Smooth muscle cell (in vitro differentiated cells): Measurements from ENCODE around the gene HSPA12A. TPM values are rescaled to one million over a fixed set of nuclear protein-coding genes. Genes with fewer than 3 reads are reported as not detected.

ENCODE experiments used
- DNase-seq: peaks from one replicate; lab custom pipeline; 2025; ENCODE audit not compliant: unreplicated experiment; lab: John Stamatoyannopoulos, UW
- H2AFZ ChIP-seq: fragments of 200-600 bp; sonication (generic); 2 replicates; pipeline ENCODE4 v1.6.0; 2016; ENCODE audit warnings: antibody characterized with exemption, low read depth, mild to moderate bottlenecking
- H3F3A ChIP-seq: fragments of 200-600 bp; sonication (generic); 2 replicates; pipeline ENCODE4 v1.6.0; 2017; ENCODE audit warnings: antibody characterized with exemption, low read depth
- H3K27ac ChIP-seq: fragments of 200-600 bp; sonication (generic); 2 replicates; pipeline ENCODE4 v1.5.1; 2016; ENCODE audit warnings: low read depth, mild to moderate bottlenecking
- H3K27me3 ChIP-seq: fragments of 200-600 bp; sonication (generic); 2 replicates; pipeline ENCODE4 v1.6.1; 2016; ENCODE audit warnings: low read depth, mild to moderate bottlenecking
- H3K36me3 ChIP-seq: fragments of 200-600 bp; sonication (generic); 2 replicates; pipeline ENCODE4 v1.5.1; 2016; ENCODE audit warnings: low read depth
- H3K4me1 ChIP-seq: fragments of 200-600 bp; sonication (generic); 2 replicates; pipeline ENCODE4 v1.5.1; 2016; ENCODE audit warnings: low read depth
- H3K4me2 ChIP-seq: fragments of 200-600 bp; sonication (generic); 2 replicates; pipeline ENCODE4 v1.6.0; 2016; ENCODE audit warnings: mild to moderate bottlenecking
- H3K4me3 ChIP-seq: fragments of 200-600 bp; sonication (generic); 2 replicates; pipeline ENCODE4 v1.5.1; 2016; ENCODE audit warnings: mild to moderate bottlenecking
- H3K79me2 ChIP-seq: fragments of 200-600 bp; sonication (generic); 2 replicates; pipeline ENCODE4 v1.6.0; 2016; ENCODE audit warnings: low read depth, mild to moderate bottlenecking
- H3K9ac ChIP-seq: fragments of 200-600 bp; sonication (generic); 2 replicates; pipeline ENCODE4 v1.6.0; 2016; ENCODE audit warnings: low read depth
- H3K9me3 ChIP-seq: fragments of 200-600 bp; sonication (generic); replicated peaks from 2 replicates; pipeline ENCODE4 v1.5.1; 2016; ENCODE audit warnings: low read depth
- H4K20me1 ChIP-seq: fragments of 200-600 bp; sonication (generic); 2 replicates; pipeline ENCODE4 v1.6.0; 2016; ENCODE audit warnings: low read depth
- WGBS: methylation state at CpG from one replicate; pipeline ENCODE4 v1.1.7; 2016; ENCODE audit warnings: low lambda C conversion rate; 5-methylcytosine and 5-hydroxymethylcytosine counted together
- polyA plus RNA-seq: library from polyadenylated mRNA; unstranded; fragments of >200 nt; fragmentation: Nextera tagmentation; extraction: Ambion mirVana; gene quantifications from 2 replicates; pipeline ENCODE4 v1.2.1, GENCODE V29; 2016
- total RNA-seq: library from RNA; depleted of rRNA; stranded (reverse); fragments of >200 nt; gene quantifications from 2 replicates; pipeline ENCODE4 v1.2.3, GENCODE V29; 2014
- TF ChIP-seq, protein P1 (sequence below): fragments of 200-600 bp; sonication (generic); IDR thresholded peaks from 2 replicates; pipeline ENCODE4 v1.5.1; 2017; ENCODE audit warnings: borderline replicate concordance, mild to moderate bottlenecking, antibody characterized with exemption; ENCODE audit not compliant: insufficient read depth, poor library complexity, severe bottlenecking

HSPA12A gene
- total and polyA plus RNA-seq, 2 experiments from 2014 or later = 5.3 to 6.4 TPM

DNA sequence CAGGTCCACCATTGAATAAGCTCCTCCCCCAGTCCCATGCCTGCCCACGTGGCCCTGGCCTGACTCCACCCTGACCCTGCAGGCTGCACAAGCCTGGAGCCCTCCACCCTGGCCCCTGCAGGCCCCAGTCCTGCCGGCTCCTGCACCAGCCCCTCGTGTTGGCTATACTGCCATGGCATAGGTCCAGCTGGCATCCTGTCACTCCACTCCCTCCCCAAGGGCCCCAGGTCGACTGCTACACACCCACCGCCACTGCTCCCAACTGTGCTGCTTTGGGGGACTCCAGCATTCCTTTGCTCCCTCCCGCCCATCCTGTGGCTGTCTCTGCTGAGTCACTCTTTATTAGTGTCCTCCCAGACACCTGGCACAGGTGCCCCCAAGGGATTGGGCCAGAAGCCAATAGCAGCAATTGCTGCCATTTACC, 32.4 kb upstream of the HSPA12A start:
- H3K9me3 ChIP-seq = no peaks in the 10 kb centered on the region
- H2AFZ ChIP-seq = no peak overlapping the region
- no peaks in the 10 kb centered on the region for H3K79me2 ChIP-seq
- 84% methylated on average over 6 of the region's 6 CpGs for WGBS
- no peak overlapping the region for H3K4me3 ChIP-seq
- H3K9ac ChIP-seq = no peak overlapping the region
- no peak for DNase-seq
- no peak overlapping the region for H3K4me2 ChIP-seq
- H3K36me3 ChIP-seq = no peaks in the 10 kb centered on the region
- no peaks in the 10 kb centered on the region for H4K20me1 ChIP-seq
- TF ChIP-seq, protein P1, sequence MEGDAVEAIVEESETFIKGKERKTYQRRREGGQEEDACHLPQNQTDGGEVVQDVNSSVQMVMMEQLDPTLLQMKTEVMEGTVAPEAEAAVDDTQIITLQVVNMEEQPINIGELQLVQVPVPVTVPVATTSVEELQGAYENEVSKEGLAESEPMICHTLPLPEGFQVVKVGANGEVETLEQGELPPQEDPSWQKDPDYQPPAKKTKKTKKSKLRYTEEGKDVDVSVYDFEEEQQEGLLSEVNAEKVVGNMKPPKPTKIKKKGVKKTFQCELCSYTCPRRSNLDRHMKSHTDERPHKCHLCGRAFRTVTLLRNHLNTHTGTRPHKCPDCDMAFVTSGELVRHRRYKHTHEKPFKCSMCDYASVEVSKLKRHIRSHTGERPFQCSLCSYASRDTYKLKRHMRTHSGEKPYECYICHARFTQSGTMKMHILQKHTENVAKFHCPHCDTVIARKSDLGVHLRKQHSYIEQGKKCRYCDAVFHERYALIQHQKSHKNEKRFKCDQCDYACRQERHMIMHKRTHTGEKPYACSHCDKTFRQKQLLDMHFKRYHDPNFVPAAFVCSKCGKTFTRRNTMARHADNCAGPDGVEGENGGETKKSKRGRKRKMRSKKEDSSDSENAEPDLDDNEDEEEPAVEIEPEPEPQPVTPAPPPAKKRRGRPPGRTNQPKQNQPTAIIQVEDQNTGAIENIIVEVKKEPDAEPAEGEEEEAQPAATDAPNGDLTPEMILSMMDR = no peak
- no peaks in the 10 kb centered on the region for H3K27me3 ChIP-seq
- no peak overlapping the region for H3K27ac ChIP-seq
- H3K4me1 ChIP-seq = peaks cover 14% of the 10 kb centered on the region
- no peaks in the 10 kb centered on the region for H3F3A ChIP-seq

DNA sequence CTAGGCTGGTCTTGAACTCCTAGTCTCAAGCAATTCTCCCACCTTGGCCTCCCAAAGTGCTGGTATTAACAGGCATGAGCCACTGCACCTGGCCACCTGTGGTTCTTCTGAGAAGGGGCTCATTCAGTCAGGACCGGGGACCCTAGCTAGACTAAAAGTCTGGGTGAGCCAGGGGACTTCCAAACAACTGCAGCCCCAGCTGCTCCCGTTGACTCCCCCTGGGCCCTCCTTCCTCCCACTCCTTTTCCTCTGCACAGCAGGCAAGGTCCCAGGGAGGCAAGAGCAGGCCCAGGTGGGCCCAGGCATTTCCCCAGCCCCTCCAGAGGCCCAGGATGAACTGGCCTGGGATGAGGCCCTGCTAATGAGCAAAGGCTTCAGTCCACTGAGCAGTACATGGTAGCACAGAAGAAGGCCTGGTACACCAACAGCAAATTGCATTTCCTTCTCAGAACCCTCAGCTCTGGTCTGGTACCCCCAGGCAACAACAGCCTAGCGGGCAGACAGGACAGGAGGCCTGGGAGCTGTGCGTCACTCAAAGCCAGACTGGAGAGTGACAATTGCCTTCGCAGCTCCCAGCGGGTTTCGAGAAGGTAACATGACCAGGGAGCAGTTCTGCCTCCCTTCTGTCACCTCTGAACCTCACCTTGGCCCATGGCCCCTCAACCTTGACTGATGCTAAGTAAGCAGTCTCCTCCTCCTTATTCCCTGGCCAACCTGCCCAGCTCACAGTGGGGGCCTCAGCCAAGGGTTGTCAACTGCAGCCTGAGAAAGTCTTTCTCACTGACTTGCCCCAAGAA, 30.7 kb upstream of the HSPA12A start:
- 95% methylated on average over 7 of the region's 7 CpGs for WGBS
- H3K4me3 ChIP-seq = no peak overlapping the region
- H4K20me1 ChIP-seq = no peaks in the 10 kb centered on the region
- no peaks in the 10 kb centered on the region for H3K36me3 ChIP-seq
- H2AFZ ChIP-seq = no peak overlapping the region
- no peak overlapping the region for H3K4me2 ChIP-seq
- no peaks in the 10 kb centered on the region for H3K79me2 ChIP-seq
- no peaks in the 10 kb centered on the region for H3K9me3 ChIP-seq
- no peaks in the 10 kb centered on the region for H3K27me3 ChIP-seq
- DNase-seq = no peak
- H3K9ac ChIP-seq = no peak overlapping the region
- TF ChIP-seq, protein P1 = no peak
- H3F3A ChIP-seq = no peaks in the 10 kb centered on the region
- no peak overlapping the region for H3K27ac ChIP-seq
- H3K4me1 ChIP-seq = peaks cover 14% of the 10 kb centered on the region

DNA sequence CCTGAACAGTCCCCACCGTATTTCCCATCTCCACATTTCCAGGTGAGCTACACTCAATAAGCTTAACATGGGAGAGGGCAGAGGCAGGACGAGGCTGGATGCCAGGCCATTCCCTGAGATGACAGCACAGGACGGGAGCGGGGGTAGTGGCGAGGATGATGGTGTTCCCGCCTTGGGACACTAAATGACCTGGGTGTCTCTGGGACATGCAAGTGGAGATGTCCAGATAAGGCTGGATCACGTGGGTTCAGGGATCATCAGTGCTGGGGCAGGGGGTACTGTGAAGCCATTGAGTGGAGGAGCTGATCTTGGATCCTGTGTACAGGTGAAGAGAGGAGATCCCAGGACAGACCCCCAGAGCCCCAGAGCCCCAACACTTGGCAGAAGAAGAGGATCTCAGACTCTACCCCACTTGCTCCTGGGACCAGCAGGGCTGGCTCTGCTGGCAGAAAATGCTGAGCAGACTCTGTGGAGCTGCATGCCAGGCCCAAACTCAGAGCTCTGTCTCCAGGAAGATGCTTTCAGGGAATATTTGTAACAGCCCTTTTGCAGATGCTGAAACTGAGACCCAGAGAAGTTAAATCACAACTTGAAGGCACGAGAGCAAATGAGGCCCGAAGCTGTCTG, 29.7 kb upstream of the HSPA12A start:
- 88% methylated on average over 9 of the region's 9 CpGs for WGBS
- H3K79me2 ChIP-seq = no peaks in the 10 kb centered on the region
- no peaks in the 10 kb centered on the region for H3K27me3 ChIP-seq
- DNase-seq = no peak
- no peak overlapping the region for H3K4me3 ChIP-seq
- peak overlapping the region; percentile 70 for H3K4me2 ChIP-seq
- peaks cover 18% of the 10 kb centered on the region for H3K4me1 ChIP-seq
- no peak overlapping the region for H3K9ac ChIP-seq
- H3K9me3 ChIP-seq = no peaks in the 10 kb centered on the region
- H2AFZ ChIP-seq = no peak overlapping the region
- peak overlapping the region; percentile 95 for H3K27ac ChIP-seq
- H3F3A ChIP-seq = no peaks in the 10 kb centered on the region
- H4K20me1 ChIP-seq = no peaks in the 10 kb centered on the region
- no peaks in the 10 kb centered on the region for H3K36me3 ChIP-seq
- TF ChIP-seq, protein P1 = no peak
